Fibroblast of lung (primary cell): ENCODE data around the gene DKC1. TPM values are rescaled to one million over a fixed set of nuclear protein-coding genes. Genes with fewer than 3 reads are reported as not detected.

Source experiments
- DNase-seq, 2 donors: peaks; one replicate each; pipeline versions ENCODE4 v3.0.0 to v3.0.0-alpha.2; 2010; ENCODE audit warnings: low read depth in 2 of 2
- H2AFZ ChIP-seq: 2 replicates; pipeline ENCODE4 v1.5.1; 2012; ENCODE audit warnings: low read length, control low read depth, inconsistent platforms
- H3K27ac ChIP-seq: 2 replicates; pipeline ENCODE4 v1.5.1; 2011; ENCODE audit warnings: low read length, control low read depth; ENCODE audit not compliant: insufficient read depth
- H3K27me3 ChIP-seq: 2 replicates; pipeline ENCODE4 v1.5.1; 2011; ENCODE audit warnings: mild to moderate bottlenecking, low read length; ENCODE audit not compliant: control insufficient read depth, insufficient read depth
- H3K36me3 ChIP-seq: 2 replicates; pipeline ENCODE4 v1.5.1; 2011; ENCODE audit warnings: low read length; ENCODE audit not compliant: control insufficient read depth, insufficient read depth
- H3K4me1 ChIP-seq: 2 replicates; pipeline ENCODE4 v1.5.1; 2011; ENCODE audit warnings: low read length; ENCODE audit not compliant: control insufficient read depth, insufficient read depth; ENCODE audit errors: extremely low read depth
- H3K4me2 ChIP-seq: 2 replicates; pipeline ENCODE4 v1.5.1; 2011; ENCODE audit warnings: low read length, control low read depth; ENCODE audit not compliant: insufficient read depth; ENCODE audit errors: extremely low read depth
- H3K4me3 ChIP-seq, 4 experiments: fragments of 200-600 bp in 1 of 4; sonication (generic) in 1 of 4; replicated peaks in 1 of 4; 2 replicates each; pipeline ENCODE4 v1.5.1; 2011 to 2016; ENCODE audit warnings: low read length in 4 of 4, low read depth in 3 of 4, mild to moderate bottlenecking in 3 of 4, control low read depth in 2 of 4, inconsistent platforms in 1 of 4, mixed read lengths in 1 of 4; ENCODE audit not compliant: insufficient read depth in 1 of 4; ENCODE audit errors: control extremely low read depth in 1 of 4
- H3K79me2 ChIP-seq: 2 replicates; pipeline ENCODE4 v1.5.1; 2012; ENCODE audit warnings: mild to moderate bottlenecking, low read length, inconsistent platforms; ENCODE audit not compliant: control insufficient read depth, insufficient read depth
- H3K9ac ChIP-seq: 2 replicates; pipeline ENCODE4 v1.5.1; 2011; ENCODE audit warnings: mild to moderate bottlenecking, low read length, control low read depth; ENCODE audit not compliant: insufficient read depth
- H3K9me3 ChIP-seq: 2 replicates; pipeline ENCODE4 v1.5.1; 2012; ENCODE audit warnings: low read depth, low read length; ENCODE audit not compliant: control insufficient read depth, insufficient read depth
- H4K20me1 ChIP-seq: 2 replicates; pipeline ENCODE4 v1.5.1; 2011; ENCODE audit warnings: low read length; ENCODE audit not compliant: control insufficient read depth, insufficient read depth; ENCODE audit errors: extremely low read depth
- CTCF ChIP-seq, 2 donors: IDR thresholded peaks in 1 of 2; conservative IDR thresholded peaks in 1 of 2; 1 replicate in 1 of 2; 2 replicates in 1 of 2; pipeline ENCODE4 v1.5.1; 2011 to 2012; ENCODE audit warnings: low read length in 2 of 2, control low read depth in 1 of 2, inconsistent platforms in 1 of 2, low read depth in 1 of 2, mild to moderate bottlenecking in 1 of 2
- EZH2 ChIP-seq: IDR thresholded peaks from 2 replicates; pipeline ENCODE4 v1.5.1; 2012; ENCODE audit warnings: low read length, control low read depth, mild to moderate bottlenecking; ENCODE audit errors: missing control alignments
- polyA plus RNA-seq, 2 donors: library from polyadenylated mRNA; depleted of rRNA in 1 of 2; stranded (reverse) in 1 of 2; unstranded in 1 of 2; fragments of >200 nt; gene quantifications; 2 replicates each; pipeline ENCODE4 v1.2.1, GENCODE V29; 2011 to 2012; ENCODE audit warnings: missing spikeins in 1 of 2
- total RNA-seq: library from RNA; depleted of rRNA; stranded (reverse); fragments of >200 nt; gene quantifications from 2 replicates; pipeline ENCODE4 v1.2.1, GENCODE V29; 2014

Gene DKC1
- total and polyA plus RNA-seq, 2 donors (not counting 1 experiment from before 2014, with no cell fraction given) = 30.2 to 42.4 TPM

GRCh38 chrX:154748712-154749339, 13.8 kb upstream of the DKC1 start:
- H3K9ac ChIP-seq = no peak overlapping the region
- no peak overlapping the region for H2AFZ ChIP-seq
- DNase-seq = peak; percentile 20 to 61
- H3K9me3 ChIP-seq = no peaks in the 10 kb centered on the region
- H3K27ac ChIP-seq = no peak overlapping the region
- H3K79me2 ChIP-seq = no peaks in the 10 kb centered on the region
- no peaks in the 10 kb centered on the region for H4K20me1 ChIP-seq
- no peaks in the 10 kb centered on the region for H3K36me3 ChIP-seq
- no peak overlapping the region for H3K4me3 ChIP-seq
- peak; percentile 60 for TF ChIP-seq CTCF (conservative IDR thresholded peaks at IDR 0.05 in 1 of 2, IDR thresholded peaks at IDR 0.05 in 1 of 2; ENCODE audit: low read depth in 1 of 2, low read length in 2 of 2)
- TF ChIP-seq EZH2 = no peak
- H3K27me3 ChIP-seq = no peaks in the 10 kb centered on the region
- H3K4me1 ChIP-seq = no peaks in the 10 kb centered on the region
- no peak overlapping the region for H3K4me2 ChIP-seq

DNA sequence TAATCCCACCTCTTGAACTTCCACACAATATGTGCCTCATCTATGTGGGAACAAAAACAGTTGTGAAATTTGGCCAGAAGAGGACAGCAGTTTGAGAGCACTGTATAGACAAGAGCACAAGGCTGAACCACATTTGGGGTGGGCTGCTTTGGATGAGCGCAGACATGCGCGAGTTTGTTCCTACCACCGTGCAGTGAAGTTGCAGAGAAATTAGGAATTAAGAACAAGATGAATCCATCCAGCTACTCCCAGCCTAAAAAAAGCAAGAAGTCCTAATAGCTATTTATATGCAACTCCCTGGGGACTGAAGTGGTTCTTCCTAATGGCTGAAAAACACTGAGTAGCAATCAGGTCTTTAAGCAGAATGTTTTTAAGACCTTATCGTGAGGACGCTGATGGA, 12.8 kb upstream of the DKC1 start:
- Histone ChIP-seq H3K4me1 (no peaks in the 10 kb centered on the region), H3K79me2 (no peaks in the 10 kb centered on the region), H3K4me2 (peak overlapping the region; percentile 88), H4K20me1 (no peaks in the 10 kb centered on the region), H3K36me3 (no peaks in the 10 kb centered on the region), H2AFZ (peak overlapping the region; percentile 62), H3K27ac (no peak overlapping the region), H3K27me3 (no peaks in the 10 kb centered on the region), H3K9ac (no peak overlapping the region), H3K4me3 (peak overlapping the region; percentile 46 to 57 (median 54)), H3K9me3 (no peaks in the 10 kb centered on the region)
- no peak for DNase-seq
- no peak for TF ChIP-seq EZH2
- no peak for TF ChIP-seq CTCF (conservative IDR thresholded peaks at IDR 0.05 in 1 of 2, IDR thresholded peaks at IDR 0.05 in 1 of 2; ENCODE audit: low read depth in 1 of 2, low read length in 2 of 2)

DNA sequence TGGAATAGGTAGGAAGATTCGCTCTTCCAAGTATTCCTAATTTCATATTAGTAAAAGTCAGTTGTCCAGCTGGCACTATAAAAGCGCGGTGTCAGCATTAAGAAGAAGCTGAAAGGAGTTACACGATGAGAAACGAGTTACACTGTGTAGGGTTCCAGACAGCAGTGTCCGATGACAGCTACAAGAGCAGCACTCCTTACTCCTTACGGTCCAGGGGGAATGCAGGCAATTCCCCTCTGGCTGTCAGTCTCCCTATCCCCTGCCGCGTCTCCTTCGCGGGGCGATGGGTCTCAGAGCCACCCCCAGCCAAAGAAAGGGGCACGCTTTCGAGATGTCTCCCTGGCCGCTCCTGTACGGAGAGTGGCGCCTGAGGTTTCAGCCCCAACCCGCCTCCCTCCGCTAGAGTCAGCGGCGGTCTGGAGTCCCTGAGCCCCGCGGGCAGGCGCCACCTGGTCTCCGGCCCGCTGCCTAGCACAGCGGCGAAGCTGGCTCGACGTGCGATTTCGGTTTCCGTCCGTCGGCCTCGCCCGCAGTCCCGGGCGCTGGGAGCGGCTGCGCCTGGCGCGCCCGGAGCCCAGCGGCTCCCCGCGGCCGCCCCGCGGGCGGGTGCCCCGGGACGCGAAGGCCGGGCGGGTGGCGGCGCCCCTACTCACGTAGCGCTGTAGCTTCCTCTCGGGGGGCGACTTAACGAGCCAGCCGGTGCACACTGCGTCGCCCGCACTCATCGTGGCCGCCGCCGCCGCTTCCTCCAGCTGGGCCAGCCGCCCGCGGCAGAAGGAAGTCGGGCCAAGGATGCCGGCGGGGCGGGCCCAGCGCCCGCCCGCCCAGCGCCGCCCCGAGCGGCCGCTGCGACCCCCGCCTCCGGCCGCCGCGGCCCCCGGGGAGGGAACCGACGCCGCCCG, 12.1 kb upstream of the DKC1 start, which contains the start of gene GAB3:
Gene GAB3 (minus strand): TSS at position 777 of the 902 bp plus-strand sequence. CDS start 52 bp downstream, at position 725.
- Histone ChIP-seq H3K27ac (no peak within 1 kb of the TSS), H3K4me3 (peak within 1 kb of the TSS; percentile 46 to 57 (median 54)), H3K4me2 (peak within 1 kb of the TSS; percentile 88), H3K4me1 (no peaks in the 10 kb centered on the region), H3K9ac (peak within 1 kb of the TSS; percentile 42), H2AFZ (peak within 1 kb of the TSS; percentile 62), H3K9me3 (no peaks in the 10 kb centered on the region), H4K20me1 (no peaks in the 10 kb centered on the region), H3K36me3 (no peaks in the 10 kb centered on the region), H3K27me3 (no peaks in the 10 kb centered on the region), H3K79me2 (no peaks in the 10 kb centered on the region)
- no peak for TF ChIP-seq CTCF (conservative IDR thresholded peaks at IDR 0.05 in 1 of 2, IDR thresholded peaks at IDR 0.05 in 1 of 2; ENCODE audit: low read depth in 1 of 2, low read length in 2 of 2)
- peak in 1 of 2 donors; percentile 30 for DNase-seq
